SK-MEL-5 (cell line): ENCODE results near the gene MRTO4. TPM values are rescaled to one million over a fixed set of nuclear protein-coding genes. Genes with fewer than 3 reads are reported as not detected.
"Not testable (repeated sequence)": the region's sequence is repeated elsewhere in the genome, so short reads cannot be mapped to it uniquely, and the experiment has no call there.

Experiments used
- DNase-seq: peaks from one replicate; pipeline ENCODE4 v3.0.0-alpha.2; 2016; ENCODE audit warnings: low read depth, low spot score
- in situ Hi-C: cut with HindIII; loops from 2 replicates; pipeline ENCODE4 v1.10.0; 2016; ENCODE audit warnings: low sequenced_read_pairs, high pct_unique_total_duplicates, low pct_unique_long_range_greater_than_20kb
- small RNA-seq, 2 experiments: library from RNA; depleted of rRNA; stranded (forward); fragments of <200 nt; gene quantifications; one replicate each; pipeline ENCODE3, GENCODE V24; 2014
- total RNA-seq: library from RNA; depleted of rRNA; stranded (reverse); fragments of >200 nt; shearing (Covaris generic); gene quantifications from 2 replicates; pipeline ENCODE4 v1.2.3, GENCODE V29; 2014; rRNA removed

Gene MRTO4
- total RNA-seq, 1 experiment from 2014 or later, result 55.3 TPM

DNA sequence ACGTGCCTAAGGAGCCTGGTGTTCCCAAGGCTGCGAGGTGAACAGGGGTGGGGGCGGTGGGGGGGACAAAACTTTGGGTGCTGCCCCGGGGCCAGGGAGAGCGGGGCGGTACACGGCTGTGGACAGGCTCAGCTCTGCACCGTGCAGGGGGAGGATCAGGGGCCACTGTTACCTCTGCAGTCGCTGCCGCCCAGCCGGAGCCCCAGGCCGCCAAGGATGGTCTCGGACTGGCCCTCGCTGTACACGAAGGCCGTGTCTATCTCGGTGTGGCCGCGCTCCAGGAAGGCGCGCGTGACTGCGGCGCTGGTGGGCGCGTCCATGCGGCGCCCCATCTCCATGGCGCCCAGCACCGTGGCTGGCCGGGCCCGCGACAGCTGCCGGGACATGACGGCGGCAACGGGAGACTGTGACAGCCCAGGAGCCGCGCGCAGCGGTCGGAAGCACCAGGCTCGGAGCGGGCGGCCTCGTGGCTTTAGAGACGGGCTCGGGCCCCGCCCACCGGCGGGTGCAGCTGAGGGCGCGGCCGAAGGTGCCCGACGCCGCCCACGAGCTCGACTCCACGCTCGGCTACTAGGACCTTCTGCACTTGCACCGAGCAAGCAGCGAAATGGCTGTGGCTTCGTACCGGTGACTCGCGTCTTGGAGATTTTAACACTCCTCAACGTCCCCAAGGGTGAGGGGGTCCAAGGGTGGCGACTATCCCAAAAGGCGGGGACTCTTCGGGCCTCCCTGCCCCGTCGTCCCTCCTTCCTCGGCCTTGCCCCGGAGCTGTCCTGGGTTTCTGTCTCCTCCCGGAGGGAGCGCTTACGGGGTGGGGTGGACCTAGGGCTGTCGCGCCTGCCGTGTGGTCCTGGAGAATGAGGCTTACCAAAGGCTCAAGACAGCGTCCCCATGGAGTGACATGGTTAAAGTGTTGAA, 37.0 kb downstream of the MRTO4 start, which contains the start of gene AKR7A3:
Gene AKR7A3 (minus strand): TSS at position 447 of the 918 bp plus-strand sequence. CDS start 61 bp downstream, at position 386.
- in situ Hi-C loops, DNase-seq: not testable (repeated sequence)

GRCh38 chr1:19289244-19289643, 37.6 kb downstream of the MRTO4 start:
- in situ Hi-C loops, result no loop called here
- DNase-seq, result no peak

DNA sequence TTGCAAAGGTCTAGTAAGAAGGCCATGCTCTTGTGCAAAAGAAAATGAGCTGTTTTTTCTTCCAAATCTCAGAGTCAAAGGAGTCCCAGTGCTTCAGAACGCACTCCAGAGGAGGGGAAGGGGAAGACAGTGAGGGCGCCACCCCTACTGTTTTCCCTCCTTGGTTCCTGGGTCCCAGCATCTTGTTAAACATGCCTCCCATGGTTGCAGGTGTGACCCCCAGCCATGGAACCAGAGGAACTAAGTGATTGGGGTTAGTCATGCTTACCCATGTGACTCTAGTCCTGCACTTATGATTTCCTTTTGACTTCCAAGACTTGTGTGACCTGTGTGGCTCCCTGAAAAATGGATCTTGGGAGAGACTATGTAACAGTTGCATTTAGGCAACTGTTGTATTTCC, 43.0 kb downstream of the MRTO4 start:
- no peak for DNase-seq
- in situ Hi-C loops, result no loop called here

GRCh38 chr1:19300211-19300610, 48.6 kb downstream of the MRTO4 start:
- in situ Hi-C loops, result no loop called here
- no peak for DNase-seq

- in situ Hi-C loops, DNase-seq: not testable (repeated sequence)
Measured at GRCh38 chr1:19304081-19304480, 52.5 kb downstream of the MRTO4 start.

- no peak for DNase-seq
- in situ Hi-C loops, result no loop called here
Measured at GRCh38 chr1:19305880-19306279, 54.3 kb downstream of the MRTO4 start.

DNA sequence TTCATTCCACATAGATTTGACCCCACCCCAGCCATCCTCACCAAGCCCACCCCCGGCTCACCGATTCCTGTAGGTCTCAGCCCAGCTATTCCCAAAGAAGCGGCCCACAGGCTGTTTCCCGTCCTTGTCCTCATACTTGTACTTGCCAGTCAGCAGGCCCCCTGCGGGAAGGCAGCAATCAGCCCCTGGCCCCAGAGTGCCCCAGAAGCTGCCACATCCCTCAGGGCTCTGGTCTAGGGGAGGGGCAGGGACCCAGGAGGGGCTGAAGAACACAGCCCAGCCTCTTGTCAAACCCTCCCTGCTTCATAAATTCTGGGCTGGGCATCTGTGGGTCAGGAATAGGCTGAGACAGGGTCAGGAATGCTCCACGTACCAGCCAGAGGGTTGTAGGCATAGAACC, 55.3 kb downstream of the MRTO4 start:
- in situ Hi-C loops, result no loop called here

DNA sequence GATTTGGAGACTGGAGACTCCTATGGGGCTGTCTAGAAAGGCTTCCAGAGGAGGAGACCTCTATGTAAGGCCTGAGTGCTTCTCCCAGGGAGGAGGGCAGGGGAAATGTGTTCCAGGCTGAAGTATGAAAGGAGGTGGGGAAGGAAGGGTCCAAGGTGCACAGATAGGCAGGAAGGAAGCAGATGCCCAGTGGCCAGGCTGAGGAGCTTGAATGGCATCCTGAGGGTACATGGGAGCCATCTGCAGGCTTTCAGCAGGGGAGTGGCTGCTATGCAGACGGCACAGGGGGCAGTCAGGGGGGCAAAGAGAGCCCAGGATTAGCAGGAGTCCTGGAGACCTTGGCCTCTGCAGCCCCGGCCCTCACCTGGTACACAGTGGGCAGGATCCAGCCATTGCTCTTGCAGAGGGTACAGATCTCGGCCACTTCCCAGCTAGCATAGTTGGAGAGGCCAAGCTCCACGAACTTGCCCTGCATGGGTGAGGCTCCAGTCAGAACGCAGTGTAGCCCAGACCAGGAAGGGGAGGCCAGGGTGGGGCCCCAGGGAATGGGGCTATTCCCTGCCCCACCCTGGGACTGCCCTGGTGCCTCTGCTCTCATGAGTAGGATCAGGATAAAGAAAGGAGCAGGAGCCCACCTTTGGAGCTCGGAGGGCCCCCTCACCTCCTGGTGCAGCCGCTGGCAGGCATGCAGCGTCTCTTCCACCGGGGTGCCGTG, 56.3 kb downstream of the MRTO4 start:
- in situ Hi-C loops, result no loop called here
- no peak for DNase-seq

More for the DNA sequence above, 55.3 kb downstream of the MRTO4 start:
- no peak for DNase-seq

DNA sequence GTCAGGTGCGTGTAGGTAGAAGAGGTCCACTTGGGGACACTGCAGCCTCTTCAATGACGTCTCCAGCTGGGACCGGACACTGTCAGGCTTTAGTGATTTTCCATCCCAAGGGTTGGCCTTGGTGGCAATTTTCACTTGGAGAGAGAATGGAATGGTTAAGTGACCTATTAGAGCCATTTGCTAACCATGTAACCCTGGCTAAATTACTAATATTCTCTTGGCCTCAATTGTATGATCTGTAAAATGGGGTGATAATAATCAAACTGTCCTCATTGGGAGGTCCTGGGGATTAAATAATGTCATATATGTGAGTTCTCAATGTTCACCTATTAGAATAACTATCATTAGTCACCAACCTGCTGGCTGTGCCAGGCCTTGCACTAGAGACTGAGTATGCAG, 56.9 kb downstream of the MRTO4 start:
- DNase-seq, result no peak
- in situ Hi-C loops, result no loop called here

DNA sequence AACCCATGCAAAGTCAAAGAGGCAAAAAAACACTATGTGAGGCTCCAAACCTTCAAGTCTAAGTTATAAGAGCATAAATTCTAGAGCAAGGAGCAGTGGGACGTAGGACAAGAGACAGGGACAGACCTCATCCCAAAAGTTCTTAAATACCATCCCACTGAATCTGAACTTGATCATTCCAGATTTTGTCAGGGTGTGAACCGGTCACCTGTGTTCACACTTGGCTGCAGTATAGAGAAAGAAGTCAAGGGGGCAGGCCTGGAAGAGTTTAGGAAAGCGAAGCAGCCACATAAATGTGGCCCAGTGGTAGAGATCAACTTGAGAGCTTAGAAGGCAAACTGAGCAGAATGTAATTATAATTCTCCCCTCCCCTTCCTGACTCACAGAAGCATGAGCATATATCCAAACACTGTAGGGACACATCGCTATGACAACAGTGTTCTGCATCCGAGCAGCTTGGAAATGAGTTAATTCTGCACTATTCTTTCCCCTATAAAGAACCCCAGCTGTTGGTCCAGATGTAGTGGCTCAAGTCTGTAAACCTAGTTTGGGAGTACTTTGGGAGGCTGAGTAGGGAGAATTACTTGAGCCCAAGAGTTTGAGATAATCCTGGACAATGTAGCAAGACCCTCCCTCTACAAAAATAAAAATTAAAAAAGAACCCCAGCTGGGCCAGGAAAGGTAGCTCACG, 57.7 kb downstream of the MRTO4 start:
- no peak for DNase-seq
- in situ Hi-C loops, result no loop called here

Small RNAs within 50 kb of the gene (small RNA-seq; reads per million reads assigned to genes)
- gene RNU6-1099P, result 0 reads per million in 2 experiments

Other genes with a start within 250 kb of the MRTO4 start
- 52.6 and 73.9 TPM in 2 replicates for gene UBR4, start 41.5 kb upstream of the MRTO4 start, total RNA-seq
- 43.8 and 45.6 TPM in 2 replicates for gene EMC1, start 281 bp upstream of the MRTO4 start, total RNA-seq
- gene AKR7A3, start 37.0 kb downstream of the MRTO4 start, total RNA-seq, result 0.21 and 0.27 TPM in 2 replicates
- gene AKR7A2, start 60.3 kb downstream of the MRTO4 start, total RNA-seq, result 72.5 and 74.1 TPM in 2 replicates
- gene SLC66A1, start 60.5 kb downstream of the MRTO4 start, total RNA-seq, result 30.8 and 32.3 TPM in 2 replicates
- 60.5 and 64.3 TPM in 2 replicates for gene CAPZB, start 233.7 kb downstream of the MRTO4 start, total RNA-seq